ENCODE measurements around the gene DIPK1A.

Gene DIPK1A

DNA sequence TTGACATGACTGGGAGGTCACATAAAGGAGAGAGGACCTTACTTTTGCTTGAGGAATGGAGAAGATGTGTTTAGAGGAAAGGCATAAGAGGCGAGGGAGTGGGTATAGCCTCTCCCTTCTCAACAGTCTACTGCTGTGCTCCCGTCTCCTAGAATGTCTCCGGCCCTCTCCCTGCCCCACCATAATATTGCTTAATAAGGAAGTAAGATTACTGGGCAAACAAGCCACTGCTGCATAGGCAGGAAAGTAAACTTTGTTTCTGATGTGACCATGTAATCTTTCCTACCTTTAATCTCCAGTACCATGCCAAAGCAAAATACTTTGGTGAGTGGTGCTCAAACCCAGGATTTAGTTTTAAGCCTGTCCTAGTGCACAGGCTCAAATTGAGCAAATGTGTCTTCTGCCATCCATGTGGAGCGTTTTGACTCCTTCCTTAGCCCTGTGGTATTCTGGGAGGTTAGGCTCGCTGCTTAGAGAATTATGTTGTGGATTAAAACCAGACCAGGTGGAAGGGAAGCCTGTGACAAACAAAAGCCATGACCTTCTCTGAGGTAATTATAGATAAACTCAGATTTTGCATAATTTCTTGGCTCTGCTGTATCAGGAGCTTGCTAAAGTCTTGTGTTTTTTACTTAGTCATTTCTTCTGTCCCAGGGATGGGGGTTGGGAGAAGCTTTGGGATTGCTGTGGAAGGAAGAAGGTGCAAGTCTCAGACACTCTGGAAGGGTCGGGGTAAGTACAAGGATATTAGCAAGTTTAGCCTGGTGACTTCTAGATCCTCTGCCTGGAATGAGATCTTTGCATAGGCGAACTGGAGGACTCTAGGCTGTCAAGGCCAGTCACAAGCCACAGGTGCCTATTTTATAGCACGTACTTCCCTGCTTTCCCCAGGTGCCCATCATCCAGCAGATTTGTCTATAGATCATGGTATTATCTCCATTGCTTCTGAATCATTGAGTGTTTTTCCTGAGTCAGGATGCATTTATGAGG, 34.5 kb upstream of the DIPK1A start:
- no peak overlapping the region for H3K27ac ChIP-seq (ENCODE audit: low read length)
- no peak overlapping the region for H2AFZ ChIP-seq (ENCODE audit: low read length)
- H3K9me3 ChIP-seq (replicated peaks; ENCODE audit: insufficient read depth, low read length), result no peaks in the 10 kb centered on the region
- H3K27me3 ChIP-seq (replicated peaks; ENCODE audit: insufficient read depth, low read length), result no peaks in the 10 kb centered on the region
- 0 out of 2 replicates have a peak, but pooled peaks cover 3% of the 10 kb centered on the region for H3F3A ChIP-seq (ENCODE audit: insufficient read depth, low read length)
- H3K4me1 ChIP-seq (ENCODE audit: low read length), result peaks cover 26% of the 10 kb centered on the region
- H3K36me3 ChIP-seq (replicated peaks; ENCODE audit: insufficient read depth, low read length), result no peaks in the 10 kb centered on the region
- H3K4me3 ChIP-seq (ENCODE audit: low read length), result no peak overlapping the region
- no peak overlapping the region for H3K9ac ChIP-seq (ENCODE audit: low read length)
- TF ChIP-seq, protein P1, sequence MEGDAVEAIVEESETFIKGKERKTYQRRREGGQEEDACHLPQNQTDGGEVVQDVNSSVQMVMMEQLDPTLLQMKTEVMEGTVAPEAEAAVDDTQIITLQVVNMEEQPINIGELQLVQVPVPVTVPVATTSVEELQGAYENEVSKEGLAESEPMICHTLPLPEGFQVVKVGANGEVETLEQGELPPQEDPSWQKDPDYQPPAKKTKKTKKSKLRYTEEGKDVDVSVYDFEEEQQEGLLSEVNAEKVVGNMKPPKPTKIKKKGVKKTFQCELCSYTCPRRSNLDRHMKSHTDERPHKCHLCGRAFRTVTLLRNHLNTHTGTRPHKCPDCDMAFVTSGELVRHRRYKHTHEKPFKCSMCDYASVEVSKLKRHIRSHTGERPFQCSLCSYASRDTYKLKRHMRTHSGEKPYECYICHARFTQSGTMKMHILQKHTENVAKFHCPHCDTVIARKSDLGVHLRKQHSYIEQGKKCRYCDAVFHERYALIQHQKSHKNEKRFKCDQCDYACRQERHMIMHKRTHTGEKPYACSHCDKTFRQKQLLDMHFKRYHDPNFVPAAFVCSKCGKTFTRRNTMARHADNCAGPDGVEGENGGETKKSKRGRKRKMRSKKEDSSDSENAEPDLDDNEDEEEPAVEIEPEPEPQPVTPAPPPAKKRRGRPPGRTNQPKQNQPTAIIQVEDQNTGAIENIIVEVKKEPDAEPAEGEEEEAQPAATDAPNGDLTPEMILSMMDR (IDR thresholded peaks at IDR 0.05; ENCODE audit: low read length), result no peak
- no peak for TF ChIP-seq EZH2 (optimal IDR thresholded peaks at IDR 0.05; ENCODE audit: low read depth, low read length)
- TF ChIP-seq EZH2phosphoT487 (IDR thresholded peaks at IDR 0.05; ENCODE audit: low read length), result no peak
- no peaks in the 10 kb centered on the region for H3K79me2 ChIP-seq (ENCODE audit: low read length)
- H4K20me1 ChIP-seq (ENCODE audit: insufficient read depth, low read length), result no peaks in the 10 kb centered on the region
- H3K9me2 ChIP-seq (replicated peaks; ENCODE audit: insufficient read depth, low read length), result no peaks in the 10 kb centered on the region
- no peak for DNase-seq
- H3K4me2 ChIP-seq (ENCODE audit: low read depth, low read length), result no peak overlapping the region

DNA sequence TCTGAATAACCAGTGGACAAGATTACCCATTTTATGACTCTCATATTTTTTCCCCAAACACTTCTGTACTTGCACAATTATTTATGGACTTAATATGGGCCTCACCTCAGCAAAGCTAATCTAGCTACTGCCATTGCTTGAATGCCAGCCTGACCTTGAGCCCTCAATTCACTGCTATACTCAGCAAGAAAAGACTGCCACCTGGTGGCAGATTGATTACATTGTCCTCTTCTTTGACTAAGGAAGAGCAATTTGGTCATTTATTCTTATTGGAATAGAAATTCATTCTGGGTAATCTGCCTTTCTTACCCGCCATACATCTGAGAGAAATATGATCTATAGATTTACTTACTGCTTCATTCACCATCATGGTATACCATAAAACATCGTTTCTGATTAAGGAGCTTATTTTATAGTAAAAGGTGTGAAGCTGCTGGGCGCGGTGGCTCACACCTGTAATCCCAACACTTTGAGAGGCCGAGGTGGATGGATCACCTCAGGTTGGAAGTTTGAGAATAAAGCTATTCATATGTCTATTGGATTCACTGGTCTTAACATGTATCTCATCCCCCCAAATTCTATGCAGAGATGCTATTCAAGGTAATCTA, 32.9 kb upstream of the DIPK1A start:
- Histone ChIP-seq H3K4me1 (ENCODE audit: low read length) (peaks cover 23% of the 10 kb centered on the region), H2AFZ (ENCODE audit: low read length) (no peak overlapping the region), H3K9ac (ENCODE audit: low read length) (no peak overlapping the region), H3K4me2 (ENCODE audit: low read depth, low read length) (no peak overlapping the region), H3K4me3 (ENCODE audit: low read length) (no peak overlapping the region), H3K27me3 (replicated peaks; ENCODE audit: insufficient read depth, low read length) (no peaks in the 10 kb centered on the region), H3K9me3 (replicated peaks; ENCODE audit: insufficient read depth, low read length) (no peaks in the 10 kb centered on the region), H3F3A (ENCODE audit: insufficient read depth, low read length) (no peaks in the 10 kb centered on the region), H3K79me2 (ENCODE audit: low read length) (no peaks in the 10 kb centered on the region), H3K36me3 (replicated peaks; ENCODE audit: insufficient read depth, low read length) (no peaks in the 10 kb centered on the region), H4K20me1 (ENCODE audit: insufficient read depth, low read length) (no peaks in the 10 kb centered on the region), H3K9me2 (replicated peaks; ENCODE audit: insufficient read depth, low read length) (no peaks in the 10 kb centered on the region), H3K27ac (ENCODE audit: low read length) (no peak overlapping the region)
- TF ChIP-seq, protein P1 (IDR thresholded peaks at IDR 0.05; ENCODE audit: low read length), result peak; percentile 57
- no peak for TF ChIP-seq EZH2 (optimal IDR thresholded peaks at IDR 0.05; ENCODE audit: low read depth, low read length)
- TF ChIP-seq EZH2phosphoT487 (IDR thresholded peaks at IDR 0.05; ENCODE audit: low read length), result no peak
- DNase-seq, result peak; percentile 85

DNA sequence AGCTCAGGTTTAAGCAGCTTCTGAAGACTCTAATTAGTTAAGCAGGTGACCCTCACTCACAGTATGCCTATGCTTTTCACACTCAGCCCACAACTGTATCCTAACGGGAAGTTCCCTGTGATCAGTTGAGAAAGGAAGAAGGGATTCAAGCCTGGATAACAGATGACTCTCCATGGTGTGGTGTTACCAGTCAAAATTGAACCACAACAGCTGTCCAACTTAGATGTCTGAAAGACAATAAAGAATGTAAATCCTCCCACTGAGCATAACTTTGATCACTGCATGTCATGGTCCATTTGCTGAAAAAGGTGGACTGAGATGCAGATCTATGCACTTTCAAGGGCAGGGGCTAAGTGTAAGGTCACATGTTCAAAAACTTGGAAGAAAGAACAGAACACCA, 32.3 kb upstream of the DIPK1A start:
- Histone ChIP-seq H3K27me3 (replicated peaks; ENCODE audit: insufficient read depth, low read length) (no peaks in the 10 kb centered on the region), H3K27ac (ENCODE audit: low read length) (no peak overlapping the region), H3K9ac (ENCODE audit: low read length) (no peak overlapping the region), H3K36me3 (replicated peaks; ENCODE audit: insufficient read depth, low read length) (no peaks in the 10 kb centered on the region), H3K9me2 (replicated peaks; ENCODE audit: insufficient read depth, low read length) (no peaks in the 10 kb centered on the region), H4K20me1 (ENCODE audit: insufficient read depth, low read length) (no peaks in the 10 kb centered on the region), H3F3A (ENCODE audit: insufficient read depth, low read length) (no peaks in the 10 kb centered on the region), H2AFZ (ENCODE audit: low read length) (no peak overlapping the region), H3K4me1 (ENCODE audit: low read length) (peaks cover 23% of the 10 kb centered on the region), H3K9me3 (replicated peaks; ENCODE audit: insufficient read depth, low read length) (no peaks in the 10 kb centered on the region), H3K79me2 (ENCODE audit: low read length) (no peaks in the 10 kb centered on the region), H3K4me2 (ENCODE audit: low read depth, low read length) (no peak overlapping the region), H3K4me3 (ENCODE audit: low read length) (no peak overlapping the region)
- no peak for DNase-seq
- TF ChIP-seq, protein P1 (IDR thresholded peaks at IDR 0.05; ENCODE audit: low read length), result no peak
- no peak for TF ChIP-seq EZH2phosphoT487 (IDR thresholded peaks at IDR 0.05; ENCODE audit: low read length)
- TF ChIP-seq EZH2 (optimal IDR thresholded peaks at IDR 0.05; ENCODE audit: low read depth, low read length), result no peak
